Measurements from ENCODE around the gene XPNPEP1. TPM values are rescaled to one million over a fixed set of nuclear protein-coding genes. Genes with fewer than 3 reads are reported as not detected.

Gene XPNPEP1
- total RNA-seq, 1 experiment from 2014 or later: 71.3 TPM

DNA sequence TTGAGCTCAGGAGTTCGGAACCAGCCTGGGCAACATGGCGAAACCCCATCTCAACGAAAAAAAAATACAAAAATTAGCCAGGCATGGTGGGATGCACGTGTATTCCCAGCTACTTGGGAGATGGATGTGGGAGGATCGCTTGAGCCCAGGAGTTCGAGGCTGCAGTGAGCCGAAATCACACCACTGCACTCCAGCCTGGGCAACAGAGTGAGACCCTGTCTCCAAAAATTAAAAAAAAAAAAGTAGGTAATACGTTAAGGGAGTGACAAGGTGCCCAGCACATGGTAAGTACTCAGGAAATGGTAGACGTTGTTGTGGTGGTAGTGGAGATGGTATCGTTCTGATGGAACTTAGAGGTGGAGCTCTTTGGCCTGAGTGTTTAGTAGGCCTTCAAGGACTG is 41.0 kb upstream of the XPNPEP1 start:
- DNase-seq: no peak
- H3K4me3 Mint-ChIP-seq: no peak overlapping the region
- Histone ChIP-seq H3K4ac (ENCODE audit: low read depth, low read length) (no peak overlapping the region), H3K14ac (ENCODE audit: insufficient read depth, low read length) (no peak overlapping the region), H2BK120ac (ENCODE audit: low read depth, low read length, poor library complexity, severe bottlenecking) (no peak overlapping the region), H4K8ac (replicated peaks; ENCODE audit: insufficient read length, low read depth, low read length) (no peak overlapping the region), H3K56ac (ENCODE audit: insufficient read length, low read depth, low read length) (no peak overlapping the region), H3K27ac (ENCODE audit: insufficient read length, low read depth, low read length) (no peak overlapping the region), H3K79me2 (ENCODE audit: insufficient read depth, low read length) (no peaks in the 10 kb centered on the region), H3K4me2 (ENCODE audit: insufficient read depth, insufficient read length, low read length) (no peak overlapping the region), H4K20me1 (ENCODE audit: control insufficient read depth, insufficient read depth, insufficient read length) (no peaks in the 10 kb centered on the region), H3K9me3 (ENCODE audit: control insufficient read depth, low read depth, low read length) (no peaks in the 10 kb centered on the region), H3K23me2 (ENCODE audit: insufficient read length, low read depth, low read length, poor library complexity, severe bottlenecking) (peaks cover 3% of the 10 kb centered on the region), H2BK12ac (ENCODE audit: insufficient read length, low read depth, low read length) (no peak overlapping the region), H3K23ac (ENCODE audit: insufficient read length, low read depth, low read length) (no peak overlapping the region), H3K9ac (ENCODE audit: extremely low read depth, insufficient read length, low read length) (no peak overlapping the region), H3T11ph (ENCODE audit: low read length) (no peak overlapping the region), H3K4me1 (ENCODE audit: insufficient read depth, low read length) (peaks cover 9% of the 10 kb centered on the region; the same call in 1 of the 2 replicates), H2BK15ac (ENCODE audit: low read depth, low read length) (no peak overlapping the region), H4K5ac (ENCODE audit: insufficient read length, low read depth, low read length) (no peak overlapping the region), H3K18ac (ENCODE audit: insufficient read length, low read depth, low read length) (no peak overlapping the region), H2AFZ (ENCODE audit: low read length) (no peak overlapping the region), H2BK5ac (ENCODE audit: insufficient read length, low read length) (no peak overlapping the region), H4K91ac (ENCODE audit: insufficient read length, low read depth, low read length) (no peak overlapping the region), H3K79me1 (ENCODE audit: insufficient read depth, low read depth, low read length, poor library complexity, severe bottlenecking) (no peaks in the 10 kb centered on the region), H2AK5ac (ENCODE audit: insufficient read length, low read length) (no peak overlapping the region), H3K27me3 (ENCODE audit: insufficient read depth, low read length) (no peaks in the 10 kb centered on the region), H2BK20ac (ENCODE audit: low read depth, low read length, poor library complexity, severe bottlenecking) (no peak overlapping the region)
- peak overlapping the region in 2 of 3 experiments; percentile 0 to 8; a peak in 1 of 7 replicates for H3K27ac Mint-ChIP-seq
- peaks cover 44 to 49% of the 10 kb centered on the region in 2 experiments for H3K4me1 Mint-ChIP-seq
- TF ChIP-seq CTCF (conservative IDR thresholded peaks at IDR 0.05): no peak
- no CpG with 5 or more reads among the region's 10 CpGs for WGBS (ENCODE audit: extremely low coverage, insufficient read length, low lambda C conversion rate)
- no peaks in the 10 kb centered on the region; a peak in 1 of 5 replicates for H3K9me3 Mint-ChIP-seq
- no peaks in the 10 kb centered on the region; a peak in 1 of 7 replicates for H3K36me3 Mint-ChIP-seq (ENCODE audit: insufficient read depth in 1 of 3, low read depth in 3 of 3)
- no peaks in the 10 kb centered on the region; the same call in 1 of the 2 replicates for H3K27me3 Mint-ChIP-seq (ENCODE audit: low read depth)

Measured in H9 (cell line).